Calu3 (cell line): ENCODE data around the gene CLEC2D. TPM values are rescaled to one million over a fixed set of nuclear protein-coding genes. Genes with fewer than 3 reads are reported as not detected.

Experiments used
- BruUV-seq: library from RNA; stranded (reverse); fragments of 400-500 nt; replicated peaks from 2 replicates; lab custom pipeline; 2021; lab: Mats Ljungman, UMichigan
- CTCF ChIA-PET: fragments of 300-600 bp; sonication (Branson Sonifier 250); formaldehyde crosslinking; loops from one replicate; lab custom pipeline; 2022; ENCODE audit warnings: antibody characterized with exemption; lab: Charles Lee
- DNase-seq: peaks from one replicate; pipeline ENCODE4 v3.0.0; 2022
- H3K27ac Mint-ChIP-seq: one replicate; pipeline ENCODE4 v1.8.0; 2022; ENCODE audit warnings: mixed read lengths; ENCODE audit not compliant: unreplicated experiment
- H3K27me3 Mint-ChIP-seq: one replicate; pipeline ENCODE4 v1.8.0; 2022; ENCODE audit warnings: mixed read lengths; ENCODE audit not compliant: unreplicated experiment
- H3K36me3 Mint-ChIP-seq: one replicate; pipeline ENCODE4 v1.8.0; 2022; ENCODE audit warnings: mild to moderate bottlenecking, moderate library complexity, mixed read lengths; ENCODE audit not compliant: insufficient read depth, unreplicated experiment
- H3K4me1 Mint-ChIP-seq: one replicate; pipeline ENCODE4 v1.8.0; 2022; ENCODE audit warnings: mild to moderate bottlenecking, low read depth, mixed read lengths; ENCODE audit not compliant: unreplicated experiment
- H3K4me3 Mint-ChIP-seq: one replicate; pipeline ENCODE4 v1.8.0; 2022; ENCODE audit warnings: mild to moderate bottlenecking, low read depth, moderate library complexity, mixed read lengths; ENCODE audit not compliant: unreplicated experiment
- H3K9me3 Mint-ChIP-seq: one replicate; pipeline ENCODE4 v1.8.0; 2022; ENCODE audit warnings: low read depth, mixed read lengths; ENCODE audit not compliant: unreplicated experiment
- intact Hi-C: fragments of 100-400 bp; cut with micrococcal nuclease; formaldehyde crosslinking; loops from one replicate; pipeline ENCODE4 v1.10.0; 2022; ENCODE audit not compliant: unreplicated experiment
- total RNA-seq: library from RNA; stranded (reverse); gene quantifications from 2 replicates; pipeline ENCODE4 v1.2.3, GENCODE V29; 2022
- TF ChIP-seq, protein P1 (sequence below): fragments of 200-600 bp; IDR thresholded peaks from one replicate; pipeline ENCODE4 v1.8.0; 2022; ENCODE audit warnings: antibody characterized with exemption; ENCODE audit not compliant: unreplicated experiment

Gene CLEC2D
- total RNA-seq, 1 experiment from 2014 or later = 5.8 TPM

DNA sequence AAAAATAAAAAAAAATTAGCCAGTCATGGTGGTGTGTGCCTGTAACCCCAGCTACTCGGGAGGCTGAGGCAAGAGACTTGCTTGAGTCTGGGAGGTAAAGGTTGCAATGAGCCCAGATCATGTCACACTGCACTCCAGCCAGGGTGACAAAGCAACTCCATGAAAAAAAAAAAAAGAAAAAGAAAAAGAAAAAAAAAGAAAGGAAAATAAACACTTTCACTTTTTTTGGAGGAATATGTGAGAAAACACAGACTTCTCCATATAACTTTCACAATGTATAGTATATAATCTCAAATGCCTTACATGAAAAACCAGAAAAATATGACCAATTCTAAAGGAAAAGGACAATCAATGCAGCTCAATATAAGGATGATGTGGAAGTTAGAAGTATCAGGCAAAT, 54.5 kb downstream of the CLEC2D start:
- Mint-ChIP-seq H3K27me3 (no peaks in the 10 kb centered on the region), H3K27ac (no peak overlapping the region), H3K4me3 (no peak overlapping the region), H3K36me3 (no peaks in the 10 kb centered on the region), H3K4me1 (peaks cover 14% of the 10 kb centered on the region), H3K9me3 (no peaks in the 10 kb centered on the region)
- no TSS peak for BruUV-seq
- no peak for DNase-seq
- CTCF ChIA-PET = no interaction called here
- intact Hi-C loops = no loop called here
- TF ChIP-seq, protein P1, sequence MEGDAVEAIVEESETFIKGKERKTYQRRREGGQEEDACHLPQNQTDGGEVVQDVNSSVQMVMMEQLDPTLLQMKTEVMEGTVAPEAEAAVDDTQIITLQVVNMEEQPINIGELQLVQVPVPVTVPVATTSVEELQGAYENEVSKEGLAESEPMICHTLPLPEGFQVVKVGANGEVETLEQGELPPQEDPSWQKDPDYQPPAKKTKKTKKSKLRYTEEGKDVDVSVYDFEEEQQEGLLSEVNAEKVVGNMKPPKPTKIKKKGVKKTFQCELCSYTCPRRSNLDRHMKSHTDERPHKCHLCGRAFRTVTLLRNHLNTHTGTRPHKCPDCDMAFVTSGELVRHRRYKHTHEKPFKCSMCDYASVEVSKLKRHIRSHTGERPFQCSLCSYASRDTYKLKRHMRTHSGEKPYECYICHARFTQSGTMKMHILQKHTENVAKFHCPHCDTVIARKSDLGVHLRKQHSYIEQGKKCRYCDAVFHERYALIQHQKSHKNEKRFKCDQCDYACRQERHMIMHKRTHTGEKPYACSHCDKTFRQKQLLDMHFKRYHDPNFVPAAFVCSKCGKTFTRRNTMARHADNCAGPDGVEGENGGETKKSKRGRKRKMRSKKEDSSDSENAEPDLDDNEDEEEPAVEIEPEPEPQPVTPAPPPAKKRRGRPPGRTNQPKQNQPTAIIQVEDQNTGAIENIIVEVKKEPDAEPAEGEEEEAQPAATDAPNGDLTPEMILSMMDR = no peak

DNA sequence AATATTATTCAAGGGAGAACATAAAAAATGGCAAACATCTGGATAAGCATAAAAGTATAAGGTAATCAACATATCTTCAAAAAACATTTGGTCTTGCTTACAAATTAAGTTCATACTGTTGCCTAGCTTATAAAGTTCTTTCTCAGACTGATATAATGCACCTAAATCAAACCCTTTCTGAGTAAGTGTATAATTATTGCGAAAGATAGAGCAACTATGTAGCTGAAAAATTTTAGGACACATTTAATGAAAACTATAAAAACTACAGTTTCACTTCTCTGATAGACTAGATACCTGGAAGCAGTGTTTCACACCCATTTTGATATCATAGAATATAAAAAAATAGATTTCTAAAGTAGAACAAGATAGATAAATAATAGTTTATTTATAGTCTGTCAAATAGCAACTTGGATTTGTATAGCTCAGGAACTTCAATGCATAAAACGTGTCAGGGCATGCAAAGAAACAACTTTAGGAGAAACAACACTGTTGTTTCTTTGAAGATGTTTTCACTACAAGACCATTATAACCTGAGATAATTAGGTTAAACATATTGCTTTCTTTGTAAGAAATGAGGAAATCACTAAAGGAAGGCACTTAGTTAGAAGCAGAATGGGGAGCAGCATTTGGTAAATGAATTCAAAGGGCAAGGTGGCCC, 55.8 kb downstream of the CLEC2D start:
- no peaks in the 10 kb centered on the region for H3K36me3 Mint-ChIP-seq
- intact Hi-C loops = no loop called here
- CTCF ChIA-PET = no interaction called here
- H3K4me1 Mint-ChIP-seq = peaks cover 14% of the 10 kb centered on the region
- TF ChIP-seq, protein P1 = no peak
- DNase-seq = no peak
- no TSS peak for BruUV-seq
- H3K27ac Mint-ChIP-seq = no peak overlapping the region
- no peaks in the 10 kb centered on the region for H3K27me3 Mint-ChIP-seq
- H3K9me3 Mint-ChIP-seq = no peaks in the 10 kb centered on the region
- no peak overlapping the region for H3K4me3 Mint-ChIP-seq

DNA sequence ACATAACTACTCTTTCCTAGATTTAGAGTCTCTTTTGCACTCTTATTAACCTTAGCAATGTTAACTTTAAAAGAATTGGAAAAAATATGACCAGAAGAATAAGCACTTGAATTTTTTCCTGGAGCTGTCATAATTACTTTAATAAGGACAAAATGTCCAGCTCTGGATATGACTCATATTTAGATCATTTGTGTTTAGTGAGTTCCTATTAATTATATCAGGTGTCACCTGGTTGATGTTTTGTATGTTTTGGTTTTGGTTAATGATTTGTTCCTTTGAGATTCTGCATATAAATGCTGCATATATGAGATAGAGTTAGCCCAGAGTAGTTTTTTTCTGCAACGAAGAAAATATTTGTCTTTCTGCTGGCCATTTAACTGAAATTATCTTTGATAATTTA, 58.3 kb downstream of the CLEC2D start:
- no peaks in the 10 kb centered on the region for H3K4me1 Mint-ChIP-seq
- no peaks in the 10 kb centered on the region for H3K9me3 Mint-ChIP-seq
- CTCF ChIA-PET = interaction anchor here (1.1 kb wide), 1 partner anchor 15 kb away, joined by 3 read pairs; no protein-coding TSS in a partner anchor
- TF ChIP-seq, protein P1 = no peak
- H3K27ac Mint-ChIP-seq = no peak overlapping the region
- H3K36me3 Mint-ChIP-seq = no peaks in the 10 kb centered on the region
- no peak overlapping the region for H3K4me3 Mint-ChIP-seq
- BruUV-seq = no TSS peak
- H3K27me3 Mint-ChIP-seq = no peaks in the 10 kb centered on the region
- DNase-seq = no peak
- intact Hi-C loops = no loop called here

GRCh38 chr12:9729082-9729481, 59.6 kb downstream of the CLEC2D start:
- Mint-ChIP-seq H3K4me3 (no peak overlapping the region), H3K36me3 (no peaks in the 10 kb centered on the region), H3K27ac (no peak overlapping the region), H3K9me3 (no peaks in the 10 kb centered on the region), H3K27me3 (no peaks in the 10 kb centered on the region), H3K4me1 (no peaks in the 10 kb centered on the region)
- intact Hi-C loops = no loop called here
- TF ChIP-seq, protein P1 = no peak
- no peak for DNase-seq
- CTCF ChIA-PET = no interaction called here
- BruUV-seq = no TSS peak
